Measurements from ENCODE around the gene PCGF1.

Gene PCGF1

DNA sequence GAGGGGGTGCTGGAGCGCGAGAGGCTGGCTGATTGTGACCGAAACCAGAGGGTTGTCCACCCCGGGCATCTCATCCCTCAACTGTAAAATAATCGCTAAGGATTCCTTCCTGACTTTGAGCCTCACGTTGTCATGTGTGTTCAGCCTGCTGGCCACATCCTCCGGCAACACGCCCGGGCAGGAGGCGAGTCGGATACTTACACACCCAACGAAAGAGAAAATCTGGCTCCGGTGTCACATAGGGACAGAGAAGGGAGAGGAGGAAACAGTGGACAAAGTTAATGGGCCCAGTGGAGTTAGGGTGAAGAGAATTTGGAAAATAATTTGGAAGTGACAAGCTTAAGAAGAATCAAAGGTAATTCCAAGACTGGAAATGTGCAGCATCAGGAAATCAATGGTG lies 9.2 kb upstream of the PCGF1 start:
- no peak for DNase-seq (ENCODE audit: extremely low spot score, insufficient read length, low read depth)
- FAIRE-seq, result no peak

DNA sequence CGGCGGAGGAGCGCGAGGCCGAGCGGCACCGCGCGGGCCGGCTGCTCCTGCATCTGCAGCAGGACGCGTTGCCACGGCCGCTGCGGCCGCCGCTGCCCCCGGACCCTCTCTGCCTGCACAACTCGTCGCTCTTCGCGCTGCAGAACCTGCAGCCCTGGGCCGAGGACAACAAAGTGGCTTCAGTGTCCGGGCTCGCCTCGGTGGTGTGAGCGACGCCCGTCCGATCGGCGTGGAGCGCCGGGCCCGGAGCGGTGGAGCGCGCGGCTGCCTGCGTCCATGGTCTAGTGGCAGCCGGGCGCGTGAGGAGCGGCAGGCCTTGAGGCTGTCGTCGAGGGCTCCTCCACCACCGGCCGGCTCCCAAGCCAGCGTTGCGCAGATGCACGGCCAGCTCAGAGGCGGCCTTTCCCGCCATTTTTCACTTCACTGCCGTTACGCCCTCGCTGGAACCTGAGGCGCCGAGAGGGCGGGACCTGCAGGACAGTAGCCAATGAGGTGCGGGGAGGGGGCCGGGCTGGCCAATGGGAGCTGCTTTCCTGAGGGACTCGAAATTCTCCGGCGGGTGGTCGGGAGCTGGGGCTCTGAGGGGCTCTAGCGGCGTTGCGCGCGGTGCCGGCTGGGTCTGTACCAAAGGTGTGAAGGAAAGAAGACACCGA lies 8.6 kb upstream of the PCGF1 start:
- no peak for DNase-seq (ENCODE audit: extremely low spot score, insufficient read length, low read depth)
- peak; percentile 62 for FAIRE-seq

DNA sequence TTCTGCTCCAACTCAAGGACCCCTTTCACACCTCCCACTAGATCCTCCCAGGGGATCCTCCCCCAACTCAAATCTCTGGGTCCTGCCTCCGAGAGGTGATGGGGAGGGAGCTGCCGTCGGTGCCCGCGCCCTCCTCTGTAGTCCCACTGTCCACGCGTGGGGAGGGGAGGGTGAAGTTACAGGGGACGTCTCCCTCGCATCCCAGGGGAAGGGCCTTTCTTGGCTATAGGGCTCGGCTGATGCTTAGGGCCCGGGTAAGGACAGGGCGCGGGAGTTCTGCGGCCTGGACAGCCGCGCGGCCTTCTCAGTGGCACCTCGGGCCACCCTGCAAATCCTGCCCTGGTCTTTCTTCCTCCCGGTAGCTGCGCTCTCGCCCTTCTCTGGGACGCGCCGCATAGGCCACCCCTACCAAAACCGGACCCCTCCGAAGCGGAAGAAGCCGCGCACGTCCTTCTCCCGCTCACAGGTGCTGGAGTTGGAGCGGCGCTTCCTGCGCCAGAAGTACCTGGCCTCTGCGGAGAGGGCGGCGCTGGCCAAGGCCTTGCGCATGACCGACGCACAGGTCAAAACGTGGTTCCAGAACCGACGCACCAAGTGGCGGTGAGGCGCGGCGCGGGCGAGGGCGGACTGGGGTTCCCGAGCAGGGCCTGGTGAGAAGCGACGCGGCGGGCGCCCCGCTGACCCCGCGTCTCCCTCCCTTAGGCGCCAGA lies 7.9 kb upstream of the PCGF1 start:
- FAIRE-seq (no peak), DNase-seq (ENCODE audit: extremely low spot score, insufficient read length, low read depth) (no peak)

DNA sequence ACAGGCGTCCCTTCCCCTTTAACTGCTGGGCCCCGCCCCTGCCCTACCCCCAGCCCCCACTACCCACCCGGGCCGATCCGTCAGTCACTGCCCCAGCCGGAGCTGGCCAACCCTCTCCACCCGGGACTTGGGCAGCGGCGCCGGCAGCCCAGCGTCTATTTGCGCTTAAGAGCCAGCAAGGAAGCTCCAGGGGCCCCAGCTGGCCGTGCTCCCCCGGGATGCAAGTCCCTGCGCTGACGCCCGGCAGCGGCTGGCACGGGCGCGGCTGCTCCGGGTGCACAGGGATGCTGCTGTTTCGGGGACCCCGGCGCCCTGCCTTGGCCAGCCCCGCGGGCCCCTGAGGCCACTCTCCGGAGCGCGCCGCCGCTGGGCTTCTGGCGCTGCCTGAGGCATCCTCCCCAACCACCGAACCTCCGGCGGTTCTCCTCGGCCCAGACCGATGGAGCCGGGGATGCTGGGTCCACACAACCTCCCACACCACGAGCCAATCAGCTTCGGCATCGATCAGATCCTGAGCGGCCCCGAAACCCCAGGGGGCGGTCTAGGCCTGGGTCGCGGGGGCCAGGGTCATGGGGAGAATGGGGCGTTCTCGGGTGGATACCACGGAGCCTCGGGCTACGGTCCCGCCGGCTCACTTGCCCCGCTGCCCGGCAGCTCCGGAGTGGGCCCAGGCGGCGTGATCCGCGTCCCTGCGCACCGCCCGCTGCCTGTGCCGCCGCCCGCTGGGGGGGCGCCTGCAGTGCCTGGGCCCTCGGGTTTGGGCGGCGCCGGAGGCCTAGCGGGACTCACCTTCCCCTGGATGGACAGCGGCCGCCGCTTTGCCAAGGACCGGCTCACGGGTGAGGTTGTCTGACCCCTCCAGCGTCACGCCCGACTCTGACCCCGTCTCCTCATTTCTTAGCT lies 7.1 kb upstream of the PCGF1 start, which contains the start of gene TLX2:
TLX2 (plus strand) TSS at position 83 of the 903 bp plus-strand sequence; CDS start at position 440, 357 bp downstream.
- FAIRE-seq, result no peak
- no peak for DNase-seq (ENCODE audit: extremely low spot score, insufficient read length, low read depth)

DNA sequence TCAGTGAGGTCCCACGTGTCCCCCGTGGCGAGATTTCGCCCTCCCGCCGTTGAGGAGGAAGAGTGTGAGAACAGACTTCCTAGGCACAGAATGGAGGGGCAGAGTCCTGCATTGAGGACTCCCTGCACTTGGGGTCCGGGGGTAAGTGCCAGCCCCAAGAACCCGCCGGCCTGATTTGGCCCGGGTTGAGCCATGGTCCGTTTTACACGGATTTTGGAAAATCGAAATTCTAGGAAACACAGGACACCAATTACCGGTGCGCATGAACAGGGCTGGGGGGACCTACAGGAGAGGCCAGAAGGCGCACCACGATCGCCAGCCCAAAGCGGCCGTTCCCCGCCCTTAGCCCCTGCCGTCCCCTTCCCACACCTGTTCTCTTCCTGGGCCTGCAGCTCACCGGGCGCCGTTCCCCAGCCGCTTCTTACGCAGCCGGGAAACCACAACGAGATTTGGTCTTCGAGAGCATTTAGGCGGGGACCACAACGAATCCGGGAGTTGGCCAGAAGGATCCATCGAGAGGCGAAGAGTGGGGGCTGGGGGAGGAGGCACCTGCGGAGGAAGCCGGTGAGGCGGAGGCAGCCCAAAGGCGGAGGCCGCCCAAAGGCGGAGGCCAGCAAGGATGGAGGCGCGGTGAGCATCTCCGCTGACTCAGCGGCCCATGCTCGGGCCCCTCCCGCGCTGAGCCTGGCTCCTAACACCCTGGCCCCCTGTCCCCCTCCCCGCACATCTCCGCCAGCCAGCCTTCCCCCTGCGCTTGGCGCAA lies 6.3 kb upstream of the PCGF1 start:
- DNase-seq (ENCODE audit: extremely low spot score, insufficient read length, low read depth) (no peak), FAIRE-seq (no peak)

DNA sequence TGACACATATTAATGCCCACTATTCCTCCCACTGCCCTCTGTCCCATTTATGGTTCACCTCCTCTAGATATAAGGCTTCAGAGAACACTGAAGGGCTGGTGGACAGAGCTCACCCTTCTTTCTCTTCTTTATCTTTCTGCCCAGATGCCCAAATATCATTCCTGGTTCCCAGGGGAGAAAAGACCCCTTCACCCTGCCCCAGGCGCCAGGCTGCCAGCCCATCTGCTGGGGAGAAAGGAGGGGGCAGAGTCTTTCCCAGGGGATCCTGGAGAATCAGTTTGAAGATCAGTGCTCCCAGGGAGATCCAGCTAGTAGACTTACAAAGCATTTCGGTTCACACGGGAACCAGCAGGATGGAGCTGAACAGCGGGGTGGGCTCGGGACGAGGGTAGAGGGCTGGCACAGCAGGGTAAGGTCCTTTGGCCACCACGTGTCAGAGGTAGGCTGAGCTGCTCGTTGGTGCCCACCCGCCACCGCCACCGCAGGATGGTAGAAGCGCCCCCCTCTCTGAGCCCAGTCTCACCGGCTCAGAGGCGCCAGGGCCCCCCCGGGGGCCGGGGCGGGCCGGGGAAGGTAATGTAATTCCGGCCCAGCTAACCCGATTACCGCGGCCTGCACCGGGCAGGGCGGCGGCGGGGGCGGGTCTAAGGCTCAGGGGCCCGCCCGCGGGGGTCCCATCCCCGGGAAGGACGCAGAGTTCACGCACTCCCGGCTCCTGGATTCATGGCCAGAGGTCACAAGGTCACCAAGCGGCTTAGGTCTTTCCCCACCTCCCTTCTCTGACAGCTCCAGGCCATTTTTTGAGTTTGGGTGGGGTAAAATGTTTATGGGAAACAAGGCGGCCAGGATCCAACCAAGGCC lies 5.5 kb upstream of the PCGF1 start:
- DNase-seq (ENCODE audit: extremely low spot score, insufficient read length, low read depth) (no peak), FAIRE-seq (no peak)

DNA sequence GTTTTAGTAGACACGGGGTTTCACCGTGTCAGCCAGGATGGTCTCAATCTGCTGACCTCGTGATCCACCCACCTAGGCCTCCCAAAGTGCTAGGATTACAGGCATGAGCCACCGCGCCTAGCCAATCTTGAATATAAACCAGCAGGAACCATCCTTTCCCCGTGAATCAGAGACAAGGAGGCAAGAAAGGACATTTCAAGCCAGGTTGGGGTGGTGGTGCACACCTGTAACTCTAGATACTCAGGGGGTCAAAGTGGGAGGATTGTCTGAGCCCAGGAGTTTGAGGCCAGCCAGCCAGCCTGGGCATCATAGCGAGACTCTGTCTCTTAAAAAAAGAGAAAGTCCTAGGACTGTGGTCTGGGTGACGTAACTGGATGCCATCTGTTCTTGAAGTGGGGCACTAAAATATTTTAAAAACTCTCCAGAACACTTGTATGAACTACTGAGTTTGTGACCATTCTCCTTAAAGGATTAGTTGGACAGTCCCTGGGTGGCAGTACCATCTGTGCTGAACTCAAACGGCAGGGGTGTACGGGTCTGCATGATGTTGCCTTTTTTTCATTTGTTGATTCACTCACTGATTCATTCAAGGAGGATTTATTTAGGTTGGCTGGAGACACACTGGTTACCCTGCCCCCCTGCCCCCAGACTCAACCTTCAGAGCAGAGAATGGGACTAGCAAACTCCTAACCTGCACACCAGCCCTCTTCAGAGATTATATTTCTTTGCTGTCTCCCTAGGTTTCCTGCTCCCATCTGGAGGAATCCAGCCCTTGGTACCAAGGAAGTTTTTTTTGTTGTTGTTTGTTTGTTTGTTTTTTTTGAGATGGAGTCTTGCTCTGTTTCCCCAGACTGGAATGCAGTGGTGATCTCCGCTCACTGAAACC lies 3.9 kb upstream of the PCGF1 start:
- FAIRE-seq (no peak), DNase-seq (ENCODE audit: extremely low spot score, insufficient read length, low read depth) (no peak)

DNA sequence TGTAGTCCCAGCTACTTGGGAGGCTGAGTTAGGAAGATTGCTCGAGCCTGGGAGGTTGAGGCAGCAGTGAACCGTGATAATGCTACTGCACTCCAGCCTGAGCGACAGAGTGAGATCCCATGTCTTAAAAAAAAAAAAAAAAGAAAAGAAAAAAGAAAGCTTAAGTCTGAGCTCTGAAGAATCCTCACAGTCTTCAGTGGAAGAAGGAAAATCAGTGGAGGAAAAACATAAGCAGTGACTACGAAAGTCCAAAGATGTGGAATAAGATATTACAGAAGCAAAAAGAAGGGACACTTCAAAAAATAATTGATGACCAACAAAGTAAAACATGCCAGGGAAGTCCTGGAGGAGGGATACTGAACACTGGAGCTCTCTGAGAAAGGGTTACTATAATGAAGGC lies 2.8 kb upstream of the PCGF1 start:
- no peak for FAIRE-seq
- DNase-seq (ENCODE audit: extremely low spot score, insufficient read length, low read depth), result no peak

DNA sequence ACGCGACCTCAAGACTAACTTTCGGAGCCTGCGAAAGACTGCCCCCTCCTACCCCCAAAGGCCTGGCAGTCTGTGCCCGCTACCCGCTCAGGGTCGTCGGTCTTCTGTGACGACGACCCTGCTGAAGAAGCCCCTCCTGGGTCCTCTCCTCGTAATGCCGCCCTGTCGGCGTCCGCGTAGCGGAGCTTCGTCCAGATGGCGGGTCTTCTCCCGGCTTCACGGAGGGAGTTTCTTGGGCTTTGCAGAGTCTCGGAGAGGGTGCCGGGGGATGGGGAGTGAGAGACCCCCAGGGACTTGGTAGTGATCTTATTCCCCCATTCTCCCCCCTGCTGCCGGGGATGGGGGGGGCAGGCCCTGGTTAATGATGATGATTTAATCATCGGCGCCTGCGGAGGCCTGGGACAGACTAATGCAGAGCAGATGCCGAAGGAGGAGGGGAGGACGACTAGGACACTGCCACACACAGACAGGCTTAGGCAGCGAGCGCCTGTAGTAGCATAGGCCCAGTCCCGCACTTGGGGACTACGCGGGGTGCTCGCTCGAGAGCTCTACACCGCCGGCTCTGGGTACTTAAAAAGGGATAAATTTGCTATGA lies 528 bp upstream of the PCGF1 start:
- no peak for FAIRE-seq
- DNase-seq (ENCODE audit: extremely low spot score, insufficient read length, low read depth), result no peak

DNA sequence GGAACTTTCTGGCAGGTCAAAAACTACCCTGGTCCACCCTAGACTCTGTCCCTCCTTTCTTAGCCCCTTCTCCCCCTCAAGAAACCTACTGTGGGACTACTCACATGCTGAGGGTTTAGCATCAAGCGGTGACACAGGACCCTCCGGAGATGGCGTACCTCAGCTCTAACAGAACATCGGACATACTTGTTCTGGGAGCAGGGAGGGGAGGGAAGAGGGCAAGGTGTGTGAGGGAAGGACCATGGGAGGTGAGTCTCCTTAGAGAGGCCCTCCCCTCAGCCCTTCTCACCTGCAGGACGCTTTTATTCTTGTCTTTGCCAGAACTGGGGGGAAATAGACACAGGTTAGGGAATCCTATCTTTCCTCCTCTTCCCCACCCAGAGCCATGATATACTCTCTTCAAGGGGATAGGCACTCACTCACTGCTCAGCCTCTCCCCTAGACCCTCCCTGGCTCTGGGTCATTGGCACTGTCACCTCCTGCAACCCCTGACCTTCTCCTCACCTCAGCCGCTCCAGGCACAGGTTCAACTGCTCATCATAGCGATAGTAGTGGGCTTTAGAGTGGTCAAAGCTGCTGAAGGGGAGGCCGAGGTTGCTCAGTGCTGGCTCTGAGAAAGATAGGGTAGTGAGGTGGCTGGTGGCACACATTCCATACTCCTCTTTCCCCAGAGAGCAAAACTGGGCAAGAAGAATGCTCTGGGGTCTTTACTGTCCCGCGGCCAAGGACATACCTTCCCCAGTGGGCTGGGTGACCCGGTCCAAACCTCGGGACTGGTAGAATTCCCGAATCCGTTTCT lies 1.8 kb downstream of the PCGF1 start:
- FAIRE-seq, result no peak
- no peak for DNase-seq (ENCODE audit: extremely low spot score, insufficient read length, low read depth)

DNA sequence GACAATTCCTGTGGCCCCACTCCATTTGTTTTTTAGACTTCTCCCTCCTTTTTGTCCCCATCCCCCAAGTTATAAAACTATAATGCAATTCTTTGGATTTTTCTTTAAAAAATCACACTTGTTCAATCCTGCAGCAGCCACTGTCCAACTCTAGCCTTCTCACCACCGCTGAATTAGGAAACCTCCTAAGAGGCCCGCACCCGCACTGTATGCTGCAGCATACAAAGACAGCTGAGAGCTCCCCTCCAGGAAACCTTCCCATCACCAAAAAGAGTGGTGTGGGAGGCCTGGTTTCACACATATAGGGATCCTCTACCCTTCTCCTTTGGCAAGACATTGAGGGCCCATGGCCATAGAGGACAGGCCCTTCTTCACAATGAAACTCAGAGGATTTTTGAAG lies 2.9 kb downstream of the PCGF1 start:
- DNase-seq (ENCODE audit: extremely low spot score, insufficient read length, low read depth) (no peak), FAIRE-seq (no peak)

DNA sequence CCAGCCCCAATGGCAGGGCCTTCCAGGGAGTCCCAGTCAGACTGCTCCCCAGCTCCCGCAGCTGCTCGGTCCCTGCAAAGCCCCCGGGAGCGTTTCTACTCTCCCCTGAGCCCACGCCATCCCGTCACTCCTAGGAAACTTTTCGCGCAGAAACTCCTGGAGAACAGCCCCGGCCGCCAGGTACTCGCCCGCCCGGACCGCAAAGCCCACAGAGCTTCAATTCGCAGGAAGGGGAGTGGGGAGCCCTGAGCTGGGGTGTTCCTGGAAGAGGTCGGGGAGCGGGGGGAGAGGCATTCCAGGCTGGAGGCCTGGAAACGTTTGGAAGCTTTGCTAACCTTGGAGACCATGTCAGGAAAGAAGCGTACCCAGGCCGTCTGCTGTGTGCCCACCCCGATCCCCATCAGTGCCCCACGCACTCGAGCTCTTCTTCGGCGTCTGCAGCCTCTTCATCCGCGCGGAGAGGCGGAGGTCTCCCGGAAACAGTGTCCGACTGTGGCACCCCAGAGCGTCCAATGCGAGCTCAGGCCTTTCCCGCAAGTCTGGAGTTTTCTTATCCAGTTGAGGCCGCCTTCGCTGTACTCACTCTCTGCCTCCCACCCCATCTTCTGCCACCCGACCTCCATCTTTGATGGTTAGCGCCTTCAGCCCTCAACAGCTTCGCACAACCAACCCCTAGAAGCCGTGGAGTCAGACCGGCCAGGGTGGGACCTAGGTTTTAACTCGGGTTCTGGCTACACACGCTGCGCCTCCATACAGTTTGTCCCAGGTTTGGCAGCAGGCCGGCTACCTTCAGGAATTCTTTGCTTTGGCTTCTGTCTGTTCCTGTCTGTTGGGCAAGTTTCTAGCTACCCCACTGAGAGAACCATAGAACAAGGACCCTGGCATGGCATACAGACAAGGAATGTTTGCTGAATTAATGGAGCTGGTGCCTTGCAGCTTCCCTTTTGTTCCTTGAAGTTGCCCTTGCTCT lies 3.7 kb downstream of the PCGF1 start:
- DNase-seq (ENCODE audit: extremely low spot score, insufficient read length, low read depth), result no peak
- FAIRE-seq, result no peak

DNA sequence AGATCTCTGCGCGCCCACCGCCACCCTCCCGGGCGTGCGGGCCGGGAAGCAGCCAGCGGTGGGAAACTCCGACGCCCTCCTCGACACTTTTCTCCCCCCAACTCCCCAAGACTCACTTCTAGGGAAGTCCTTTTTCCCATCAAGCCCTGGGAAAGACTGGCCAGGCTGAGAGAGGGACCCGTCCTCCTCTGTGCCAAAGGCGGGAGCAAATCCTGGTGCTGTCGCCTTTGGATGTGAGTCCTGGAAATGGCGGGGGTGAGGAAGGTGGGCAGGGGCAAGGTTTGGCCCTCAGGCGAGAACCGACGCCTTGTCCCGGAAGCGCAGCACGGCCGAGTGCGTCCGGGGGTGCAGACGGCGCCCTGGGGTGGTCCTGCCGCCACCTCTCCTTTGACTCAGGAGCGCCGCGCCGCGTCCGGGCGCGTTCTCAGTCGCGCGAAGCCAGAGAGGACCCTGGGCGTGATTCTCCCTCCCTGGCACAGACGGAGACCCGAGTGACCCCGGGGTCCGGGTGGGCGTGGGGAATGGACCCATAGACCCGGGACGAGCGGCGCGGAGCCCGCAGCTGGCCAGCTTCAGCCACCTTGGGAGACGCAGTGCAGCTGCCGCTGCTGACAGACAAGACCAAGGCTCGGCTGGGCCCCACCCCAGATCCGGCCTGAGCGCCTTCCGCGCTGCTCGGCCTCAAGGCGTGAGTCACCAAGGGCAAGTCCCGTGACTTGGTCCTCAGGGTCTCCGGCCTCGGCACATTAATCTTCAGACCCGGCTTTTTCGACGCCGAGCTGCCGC lies 4.6 kb downstream of the PCGF1 start:
- DNase-seq (ENCODE audit: extremely low spot score, insufficient read length, low read depth) (peak; percentile 58), FAIRE-seq (peak; percentile 66)

DNA sequence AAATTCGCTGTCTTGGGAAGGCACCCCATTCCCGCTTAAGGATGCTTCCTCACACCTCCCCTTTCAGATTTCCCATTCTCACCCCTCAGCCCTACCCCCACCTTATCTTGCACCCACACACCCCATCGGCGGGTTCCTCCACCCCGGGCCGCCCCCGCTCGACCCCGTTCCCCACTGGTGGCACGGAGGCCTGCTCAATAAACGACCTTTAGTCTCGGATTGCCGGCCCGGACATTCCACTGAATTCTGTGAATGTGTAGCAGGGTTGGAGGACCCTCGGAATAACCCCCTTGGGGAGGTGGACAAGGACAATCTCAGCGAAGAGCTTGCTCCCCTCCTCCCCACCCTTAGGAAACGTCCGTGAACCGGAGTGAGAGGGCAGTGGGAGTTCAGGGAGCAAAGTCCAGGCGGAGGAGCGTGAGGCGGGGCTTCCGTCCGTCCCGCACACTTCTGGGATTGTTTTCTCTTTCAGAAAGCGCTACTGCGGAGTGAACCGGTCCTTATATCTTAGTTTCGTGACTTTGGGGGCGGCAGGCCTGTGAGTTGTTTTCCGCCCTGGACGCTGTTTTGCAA lies 5.3 kb downstream of the PCGF1 start:
- no peak for DNase-seq (ENCODE audit: extremely low spot score, insufficient read length, low read depth)
- FAIRE-seq, result no peak
